Muscle of leg (tissue), 11 donors: ENCODE measurements around the gene ZNF555. TPM values are rescaled to one million over a fixed set of nuclear protein-coding genes. Genes with fewer than 3 reads are reported as not detected.
"Not testable (repeated sequence)": the region's sequence is repeated elsewhere in the genome, so short reads cannot be mapped to it uniquely, and the experiment has no call there.

Experiments used
- DNase-seq: peaks from one replicate; pipeline ENCODE4 v3.0.0; 2013
- H3K27ac ChIP-seq: one replicate; pipeline ENCODE4 v1.5.1; 2013; ENCODE audit warnings: mild to moderate bottlenecking, low read length, control low read depth
- H3K27me3 ChIP-seq: one replicate; pipeline ENCODE4 v1.6.1; 2013; ENCODE audit warnings: low read length; ENCODE audit not compliant: control insufficient read depth, insufficient read depth
- H3K36me3 ChIP-seq: one replicate; pipeline ENCODE4 v1.6.1; 2013; ENCODE audit warnings: low read length; ENCODE audit not compliant: control insufficient read depth, insufficient read depth
- H3K4me1 ChIP-seq: one replicate; pipeline ENCODE4 v1.6.1; 2013; ENCODE audit warnings: low read length; ENCODE audit not compliant: control insufficient read depth, insufficient read depth
- H3K4me3 ChIP-seq: one replicate; pipeline ENCODE4 v1.5.1; 2013; ENCODE audit warnings: low read length, control low read depth
- H3K9me3 ChIP-seq: replicated peaks from 2 replicates; pipeline ENCODE4 v1.6.1; 2013; ENCODE audit warnings: low read depth, low read length; ENCODE audit not compliant: control insufficient read depth
- WGBS: methylation state at CpG from one replicate; pipeline ENCODE4 v1.1.5; 2013; ENCODE audit warnings: missing lambda C conversion rate; ENCODE audit not compliant: insufficient coverage; 5-methylcytosine and 5-hydroxymethylcytosine counted together
- polyA plus RNA-seq, 8 donors: library from polyadenylated mRNA; unstranded; fragments of 120-200 nt; gene quantifications; one replicate each; pipeline versions ENCODE4 v1.2.1 to v1.2.3, GENCODE V29; 2013; ENCODE audit warnings: inconsistent platforms in 1 of 8, low replicate concordance in 1 of 8; ENCODE audit not compliant: insufficient read length in 8 of 8, insufficient read depth in 1 of 8
- total RNA-seq: library from RNA; stranded (reverse); fragments of 120-200 nt; gene quantifications from one replicate; pipeline ENCODE4 v1.2.4, GENCODE V29; 2013

The ZNF555 gene
- total and polyA plus RNA-seq, 9 donors: 7.4 to 16.6 (median 11.8) TPM

GRCh38 chr19:2867025-2867991 lies 26.0 kb downstream of the ZNF555 start, which contains the start of gene ZNF556:
ZNF556 (plus strand) TSS chr19:2867335; CDS start chr19:2867422, 87 bp downstream.
- Histone ChIP-seq H3K9me3 (peaks cover 16% of the 10 kb centered on the region), H3K36me3 (peaks cover 11% of the 10 kb centered on the region), H3K4me3 (peak within 1 kb of the TSS; percentile 81), H3K27ac (peak within 1 kb of the TSS; percentile 94), H3K4me1 (peaks cover 39% of the 10 kb centered on the region), H3K27me3 (no peaks in the 10 kb centered on the region)
- 66% methylated on average over 14 of the region's 36 CpGs for WGBS
- peak; percentile 94 for DNase-seq

- DNase-seq: no peak
- Histone ChIP-seq H3K4me1 (peaks cover 20% of the 10 kb centered on the region), H3K27ac (no peak overlapping the region), H3K4me3 (no peak overlapping the region), H3K36me3 (peaks cover 24% of the 10 kb centered on the region), H3K27me3 (no peaks in the 10 kb centered on the region), H3K9me3 (peaks cover 16% of the 10 kb centered on the region)
- 69% methylated on average over 9 of the region's 10 CpGs for WGBS
Measured at GRCh38 chr19:2869618-2870017, 28.3 kb downstream of the ZNF555 start.

- WGBS: no CpG with 5 or more reads among the region's 11 CpGs
- H3K4me1 ChIP-seq, H3K4me3 ChIP-seq, H3K27me3 ChIP-seq, DNase-seq, H3K27ac ChIP-seq: not testable (repeated sequence)
- H3K9me3 ChIP-seq: peaks cover 35% of the 10 kb centered on the region
- peaks cover 43% of the 10 kb centered on the region for H3K36me3 ChIP-seq
Measured at GRCh38 chr19:2872175-2872574, 30.9 kb downstream of the ZNF555 start.

GRCh38 chr19:2877398-2878331 lies 36.4 kb downstream of the ZNF555 start:
- no peak for DNase-seq
- no peak overlapping the region for H3K27ac ChIP-seq
- H3K4me3 ChIP-seq: no peak overlapping the region
- WGBS: 88% methylated on average over 15 of the region's 32 CpGs
- peaks cover 46% of the 10 kb centered on the region for H3K9me3 ChIP-seq
- peaks cover 47% of the 10 kb centered on the region for H3K36me3 ChIP-seq
- H3K4me1 ChIP-seq: no peaks in the 10 kb centered on the region
- H3K27me3 ChIP-seq: no peaks in the 10 kb centered on the region

- no peaks in the 10 kb centered on the region for H3K27me3 ChIP-seq
- no peak for DNase-seq
Measured at GRCh38 chr19:2883686-2884439, 42.6 kb downstream of the ZNF555 start.

GRCh38 chr19:2885736-2886135 lies 44.5 kb downstream of the ZNF555 start:
- 88% methylated on average over 17 of the region's 17 CpGs for whole genome bisulfite sequencing
- Histone ChIP-seq H3K4me3 (no peak overlapping the region), H3K36me3 (no peaks in the 10 kb centered on the region), H3K27me3 (no peaks in the 10 kb centered on the region), H3K4me1 (peaks cover 4% of the 10 kb centered on the region), H3K9me3 (peaks cover 3% of the 10 kb centered on the region), H3K27ac (no peak overlapping the region)
- no peak for DNase-seq

More at GRCh38 chr19:2883686-2884439, 42.6 kb downstream of the ZNF555 start:
- Histone ChIP-seq H3K36me3 (peaks cover 5% of the 10 kb centered on the region), H3K4me1 (peaks cover 4% of the 10 kb centered on the region), H3K27ac (no peak overlapping the region), H3K4me3 (no peak overlapping the region), H3K9me3 (peaks cover 12% of the 10 kb centered on the region)
- WGBS: 85% methylated on average over 8 of the region's 14 CpGs

- H3K36me3 ChIP-seq: no peaks in the 10 kb centered on the region
- H3K4me3 ChIP-seq: no peak overlapping the region
- peak overlapping the region; percentile 49 for H3K27ac ChIP-seq
- no peaks in the 10 kb centered on the region for H3K9me3 ChIP-seq
- H3K27me3 ChIP-seq: no peaks in the 10 kb centered on the region
- WGBS: 33% methylated on average over 8 of the region's 9 CpGs
- peak; percentile 78 for DNase-seq
- H3K4me1 ChIP-seq: peaks cover 4% of the 10 kb centered on the region
Measured at GRCh38 chr19:2887391-2887914, 46.2 kb downstream of the ZNF555 start.

GRCh38 chr19:2888731-2889224 lies 47.5 kb downstream of the ZNF555 start:
- Histone ChIP-seq H3K36me3 (no peaks in the 10 kb centered on the region), H3K4me1 (peaks cover 4% of the 10 kb centered on the region), H3K27me3 (no peaks in the 10 kb centered on the region), H3K27ac (peak overlapping the region; percentile 36), H3K9me3 (no peaks in the 10 kb centered on the region), H3K4me3 (peak overlapping the region; percentile 27)
- WGBS: 61% methylated on average over 30 of the region's 37 CpGs
- DNase-seq: peak; percentile 51

- H3K27ac ChIP-seq, H3K4me3 ChIP-seq, DNase-seq, H3K4me1 ChIP-seq, H3K36me3 ChIP-seq, H3K9me3 ChIP-seq, H3K27me3 ChIP-seq: not testable (repeated sequence)
- WGBS: 71% methylated on average over 5 of the region's 8 CpGs
Measured at GRCh38 chr19:2890531-2890930, 49.3 kb downstream of the ZNF555 start.
